Effector CD4-positive, alpha-beta T cell (primary cell): ENCODE measurements around the gene GDAP1L1.
"Not testable (repeated sequence)": the region's sequence is repeated elsewhere in the genome, so short reads cannot be mapped to it uniquely, and the experiment has no call there.

Experiments used
- DNase-seq: peaks from one replicate; pipeline ENCODE4 v3.0.0-alpha.2; 2020

The GDAP1L1 gene

DNA sequence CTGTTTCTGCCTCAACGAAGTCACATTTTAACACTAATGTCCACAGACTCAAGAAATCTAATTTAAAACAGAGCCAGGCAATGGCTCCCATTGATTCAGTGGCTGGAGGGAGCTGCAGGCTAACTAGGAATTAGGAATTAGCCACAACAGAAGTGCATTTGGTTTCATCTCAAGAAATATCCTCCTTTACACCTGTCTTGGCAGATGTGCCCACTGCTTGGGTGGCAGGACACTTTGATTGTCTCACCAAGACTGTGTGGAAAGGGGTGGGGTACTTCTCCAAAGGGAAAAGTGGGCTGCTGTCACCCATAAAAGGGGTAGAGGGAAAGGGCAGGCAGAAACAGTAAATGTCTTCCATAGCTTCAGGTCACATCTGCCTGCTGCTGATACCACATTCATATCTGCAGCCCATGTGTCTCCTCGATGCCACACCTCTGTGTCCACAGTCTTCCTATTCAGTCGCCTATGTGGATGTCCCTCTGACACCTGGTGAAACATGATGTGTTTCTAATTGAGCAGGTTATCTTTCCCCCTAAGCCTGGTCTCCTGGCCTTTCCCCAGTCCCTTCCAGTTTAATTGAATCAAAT is 25.6 kb upstream of the GDAP1L1 start:
- DNase-seq, result no peak

DNA sequence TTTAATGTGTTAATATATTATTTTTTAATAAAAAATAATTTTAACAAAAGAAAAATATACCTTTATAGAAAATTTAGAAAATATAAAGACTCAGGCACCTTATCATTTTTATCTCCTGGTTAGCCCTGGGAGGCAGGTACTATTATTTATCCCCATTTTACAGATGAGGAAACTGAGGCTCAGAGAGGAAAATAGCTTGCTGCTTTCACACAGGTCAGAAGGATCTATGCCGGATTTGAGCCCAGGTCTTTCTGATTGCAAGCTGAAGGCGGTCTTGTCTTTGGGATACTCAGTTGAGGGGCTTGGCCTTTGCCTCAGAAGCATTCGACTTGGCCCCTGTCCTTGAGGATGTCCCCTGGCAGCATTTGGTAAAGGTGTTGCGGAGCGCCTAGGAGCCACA is 25.1 kb upstream of the GDAP1L1 start:
- DNase-seq, result no peak

DNA sequence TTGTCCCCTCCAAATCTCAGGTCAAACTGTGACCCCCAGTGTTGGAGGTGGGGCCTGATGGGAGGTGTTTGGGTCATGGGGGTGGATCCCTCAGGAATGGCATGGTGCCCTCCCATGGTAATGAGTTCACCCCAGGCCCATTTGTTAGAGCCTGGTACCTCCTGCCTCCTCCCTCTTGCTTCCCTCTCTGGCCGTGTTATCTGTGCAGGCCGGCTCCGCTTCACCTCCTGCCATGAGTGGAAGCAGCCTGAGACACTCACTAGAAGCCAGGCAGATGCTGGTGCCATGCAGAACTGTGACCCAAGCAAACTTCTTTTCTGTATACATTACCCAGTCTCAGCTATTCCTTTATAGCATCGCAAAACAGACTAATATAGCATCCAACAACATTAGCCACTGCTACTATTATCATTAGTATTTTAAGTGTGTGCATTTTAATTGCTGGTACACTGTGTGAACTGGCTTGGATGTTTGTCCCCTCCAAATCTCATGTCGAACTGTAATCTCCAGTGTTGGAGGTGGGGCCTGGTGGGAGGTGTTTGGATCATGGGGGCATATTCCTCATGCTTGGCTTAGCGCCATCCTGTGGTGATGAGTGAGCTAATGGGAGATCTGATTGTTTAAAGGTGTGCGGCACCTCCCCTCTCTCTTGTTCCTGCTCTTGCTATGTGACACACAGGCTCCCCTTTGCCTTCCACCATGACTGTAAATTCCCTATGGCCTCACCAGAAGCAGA is 24.3 kb upstream of the GDAP1L1 start:
- DNase-seq, result no peak

DNA sequence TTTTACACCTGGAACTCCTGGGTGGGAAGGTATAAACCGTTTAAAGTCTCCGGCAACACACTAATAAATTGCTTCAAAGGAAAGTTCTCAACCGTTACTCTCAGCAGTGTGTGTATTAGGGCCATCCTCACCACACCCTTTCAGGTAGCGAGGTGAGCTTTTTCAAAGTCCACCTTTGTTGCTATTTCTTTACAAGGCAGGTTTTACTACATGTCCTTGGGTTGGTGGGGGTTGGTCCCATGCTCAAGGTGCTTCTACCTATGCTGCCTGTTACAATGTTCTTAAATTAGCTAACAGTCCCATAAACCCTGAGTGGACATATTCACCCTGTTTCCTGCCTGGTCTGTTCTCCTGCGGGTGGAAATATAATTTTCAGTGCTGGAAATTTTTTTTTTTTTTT is 23.4 kb upstream of the GDAP1L1 start:
- DNase-seq, result no peak

DNA sequence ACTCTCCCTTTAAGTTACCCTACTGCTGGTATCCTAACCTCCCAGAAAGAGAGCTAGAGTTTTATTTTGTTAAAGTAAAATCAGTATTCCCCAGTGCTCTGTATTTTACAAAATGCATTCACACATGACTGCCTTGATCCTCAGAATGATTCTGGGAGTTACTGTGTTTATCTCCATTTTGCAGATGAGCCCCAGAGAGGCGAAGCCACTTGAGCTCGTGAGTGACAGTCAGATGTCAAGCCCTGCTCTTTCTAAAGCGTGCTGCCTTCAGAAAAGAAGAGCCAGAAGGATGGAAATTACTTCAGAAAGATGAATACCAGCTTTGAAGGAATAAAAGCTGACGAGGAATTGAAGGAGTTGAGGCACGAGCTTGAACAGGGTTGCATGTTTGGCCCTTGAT is 22.5 kb upstream of the GDAP1L1 start:
- DNase-seq, result no peak

DNA sequence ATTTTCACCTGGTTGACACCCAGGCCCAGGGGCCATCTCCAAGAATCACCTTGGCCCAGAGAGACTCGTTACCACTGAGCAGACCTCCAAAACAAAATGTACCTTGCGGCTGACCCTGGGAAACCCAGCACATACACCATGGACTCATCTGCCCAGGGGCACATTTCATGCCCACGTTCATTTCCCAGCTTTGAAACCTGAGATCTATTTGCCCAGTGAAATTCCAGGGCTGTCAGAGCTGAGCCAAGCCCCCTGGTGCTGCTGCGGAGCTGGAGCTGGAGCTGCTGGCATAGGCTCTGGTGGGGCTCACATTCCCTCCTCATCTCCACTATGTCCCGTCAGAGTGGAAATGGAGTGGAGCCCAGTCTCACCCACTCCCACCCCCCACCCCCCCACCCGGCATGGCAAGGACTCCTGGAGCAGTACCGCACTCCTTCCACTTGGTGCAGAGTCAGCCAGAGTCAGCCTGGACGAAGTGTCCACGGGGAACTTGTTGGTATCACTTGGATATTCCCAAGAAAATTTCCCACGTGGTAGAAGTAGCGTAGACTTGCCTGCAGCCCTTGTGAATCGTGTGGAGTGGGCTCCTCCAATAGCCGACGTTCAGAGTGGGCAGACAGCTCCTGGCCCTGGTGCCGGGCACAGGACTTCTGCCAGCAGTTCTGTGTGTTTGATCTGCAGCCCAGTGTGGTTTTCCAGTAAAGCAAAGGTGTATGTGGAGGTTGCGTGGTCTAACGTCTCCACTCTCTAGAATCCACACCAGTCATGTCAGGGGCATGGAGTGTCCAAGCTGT is 18.4 kb upstream of the GDAP1L1 start:
- DNase-seq, result no peak

DNA sequence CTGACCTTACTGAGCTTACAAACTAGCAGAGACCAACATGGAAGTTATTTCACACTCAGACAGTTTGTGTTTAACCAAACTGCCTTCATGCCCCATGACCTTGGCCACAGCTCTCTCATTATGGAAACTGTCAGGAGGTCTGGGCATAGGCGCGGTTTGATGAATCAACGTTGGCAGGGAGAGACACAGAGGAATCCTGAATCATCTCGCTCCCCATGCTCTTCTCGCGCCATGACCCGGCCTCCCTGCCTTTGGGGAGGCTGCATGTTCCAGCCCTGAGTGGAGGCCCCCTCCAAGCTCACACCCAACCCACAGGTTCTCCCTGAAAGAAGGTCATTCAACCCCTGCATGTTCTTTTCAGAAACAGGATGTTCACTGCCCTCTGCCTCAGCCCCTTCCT is 15.9 kb upstream of the GDAP1L1 start:
- DNase-seq, result no peak

DNA sequence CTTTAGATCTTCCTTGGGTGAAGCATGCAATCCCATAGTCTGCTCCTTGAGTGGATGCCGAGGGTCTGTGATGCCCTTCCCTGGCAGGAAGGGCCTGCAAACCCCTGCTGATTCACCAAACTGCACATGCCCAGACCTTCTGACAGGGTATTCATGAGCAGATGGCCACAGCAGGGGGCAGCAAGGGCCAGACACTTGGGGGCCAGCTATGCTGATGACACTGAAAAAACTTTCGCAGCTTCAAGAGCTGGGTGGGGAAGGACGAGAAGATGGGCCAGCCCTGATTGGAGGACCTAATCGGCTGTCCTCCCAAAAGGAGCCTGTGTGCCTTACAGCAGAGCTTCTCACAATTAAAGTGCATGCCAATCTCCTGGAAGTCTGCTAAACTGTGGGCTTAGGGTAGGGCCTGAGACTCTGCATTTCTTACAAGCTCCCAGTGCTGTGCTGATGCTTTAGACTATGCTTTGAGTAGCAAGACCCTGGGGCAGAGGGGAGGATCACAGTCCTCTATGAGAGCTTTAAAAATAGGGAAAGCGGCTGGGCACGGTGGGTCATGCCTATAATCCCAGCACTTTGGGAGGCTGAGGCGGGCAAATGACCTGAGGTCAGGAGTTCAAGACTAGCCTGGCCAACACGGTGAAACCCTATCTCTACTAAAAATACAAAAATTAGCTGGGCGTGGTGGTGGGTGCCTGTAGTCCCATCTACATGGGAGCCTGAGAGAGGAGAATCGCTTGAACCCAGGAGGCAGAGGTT is 15.2 kb upstream of the GDAP1L1 start:
- DNase-seq, result no peak

DNA sequence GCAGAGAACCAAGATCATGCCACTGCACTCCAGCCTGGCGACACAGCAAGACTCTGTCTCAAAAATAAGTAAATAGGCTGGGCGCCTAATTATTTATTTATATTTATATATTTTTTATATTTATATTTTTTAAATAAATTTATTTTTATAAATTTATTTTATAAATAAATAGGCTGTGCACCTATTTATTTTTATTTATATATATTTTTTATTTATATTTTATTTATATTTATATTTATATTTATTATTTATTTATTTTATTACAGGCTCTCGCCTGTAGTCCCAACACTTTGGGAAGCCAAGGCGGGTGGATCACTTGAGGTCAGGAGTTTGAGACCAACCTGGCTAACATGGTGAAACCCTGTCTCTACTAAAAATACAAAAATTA is 14.6 kb upstream of the GDAP1L1 start:
- DNase-seq, result not testable (repeated sequence)

DNA sequence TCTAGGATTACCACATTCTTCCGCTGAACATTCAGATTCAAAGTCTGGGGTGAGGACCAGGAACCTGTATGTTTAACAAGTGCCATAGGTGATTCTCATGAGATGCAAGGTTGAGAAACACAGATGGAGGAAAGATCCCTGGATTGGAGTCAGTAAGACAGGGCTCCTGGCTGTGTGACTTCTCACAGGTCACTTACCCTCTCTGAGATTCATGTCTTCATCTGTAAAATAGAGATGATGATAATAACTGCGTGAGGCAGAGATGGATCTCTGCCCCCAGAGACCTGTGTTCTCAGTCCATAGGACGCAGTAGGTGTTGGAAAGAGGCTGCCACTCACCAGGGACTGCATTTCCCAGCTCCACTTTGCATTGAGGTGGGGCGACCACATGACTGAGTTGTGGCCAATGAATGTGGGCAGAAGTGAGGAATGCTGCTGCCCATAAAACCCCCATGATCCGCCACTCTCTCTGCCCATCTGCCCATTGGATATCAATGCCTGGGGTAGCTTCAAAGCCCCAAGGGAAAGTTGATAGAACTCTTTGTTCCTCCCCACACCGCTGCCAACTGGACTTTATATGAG is 13.6 kb upstream of the GDAP1L1 start:
- DNase-seq, result no peak

DNA sequence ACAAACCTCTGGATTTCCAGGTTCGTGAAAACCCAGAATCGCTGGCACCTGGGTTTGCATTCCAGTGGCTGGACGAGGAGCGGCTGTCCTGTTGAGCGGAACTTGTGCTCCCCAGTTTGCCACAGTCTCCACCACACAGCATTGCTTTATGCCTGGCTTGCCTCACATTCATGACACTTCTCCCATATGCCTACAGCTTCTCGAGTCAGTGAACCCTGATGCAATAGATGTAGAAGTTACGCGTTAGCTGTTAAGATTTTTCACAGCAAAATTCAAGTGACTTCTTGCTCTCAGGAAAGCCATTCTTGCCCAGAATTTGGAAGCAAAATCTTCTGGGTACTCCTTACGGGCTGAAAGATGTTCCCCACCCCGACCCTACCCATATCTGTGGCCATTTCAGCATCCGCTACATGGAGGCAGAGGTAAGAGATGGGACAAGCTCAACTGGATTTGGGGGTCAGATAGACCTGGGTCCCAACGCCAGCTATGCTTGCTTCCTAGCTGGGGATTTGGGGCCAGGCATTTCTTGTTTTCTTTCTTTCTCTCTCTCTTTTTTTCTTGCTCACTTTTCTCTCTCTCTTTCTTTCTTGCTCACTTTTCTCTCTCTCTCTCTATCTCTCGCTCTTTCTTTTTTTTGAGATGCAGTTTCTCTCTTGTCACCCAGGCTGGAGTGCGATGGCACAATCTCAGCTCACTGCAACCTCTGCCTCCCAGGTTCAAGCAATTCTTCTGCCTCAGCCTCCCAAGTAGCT is 12.4 kb upstream of the GDAP1L1 start:
- no peak for DNase-seq

DNA sequence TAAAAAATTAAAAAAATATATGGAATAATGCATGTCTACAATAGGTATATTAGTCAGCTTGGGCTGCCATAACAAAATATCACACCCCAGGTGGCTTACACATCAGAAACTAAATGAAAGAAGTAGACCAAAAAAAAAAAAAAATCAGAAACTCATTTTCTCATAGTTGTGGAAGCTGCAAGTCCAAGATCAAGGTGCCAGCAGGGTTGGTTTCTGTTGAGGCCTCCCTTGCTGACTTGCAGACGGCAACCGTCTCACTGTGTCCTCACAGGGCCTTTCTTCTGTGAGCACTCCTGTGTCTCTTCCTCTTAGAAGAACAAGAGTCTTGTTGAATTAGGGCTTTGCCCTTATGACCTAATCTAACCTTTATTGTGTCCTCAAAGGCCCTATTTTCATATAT is 11.4 kb upstream of the GDAP1L1 start:
- DNase-seq, result no peak

DNA sequence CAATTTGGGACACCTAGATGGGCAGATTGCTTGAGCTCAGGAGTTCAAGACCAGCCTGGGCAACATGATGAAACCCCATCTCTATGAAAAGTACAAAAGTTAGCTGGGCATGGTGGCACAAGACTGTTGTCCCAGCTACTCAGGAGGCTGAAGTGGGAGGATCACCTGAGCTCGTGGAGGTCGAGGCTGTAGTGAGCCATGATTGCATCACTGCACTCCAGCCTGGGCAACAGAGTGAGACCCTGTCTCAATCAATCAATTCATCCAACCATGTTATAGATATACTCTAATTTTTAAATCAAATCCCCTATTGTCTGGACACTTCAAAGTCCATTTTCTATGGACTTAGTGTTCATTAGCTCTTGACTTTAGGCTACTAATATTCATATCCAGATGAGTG is 10.3 kb upstream of the GDAP1L1 start:
- DNase-seq, result not testable (repeated sequence)

DNA sequence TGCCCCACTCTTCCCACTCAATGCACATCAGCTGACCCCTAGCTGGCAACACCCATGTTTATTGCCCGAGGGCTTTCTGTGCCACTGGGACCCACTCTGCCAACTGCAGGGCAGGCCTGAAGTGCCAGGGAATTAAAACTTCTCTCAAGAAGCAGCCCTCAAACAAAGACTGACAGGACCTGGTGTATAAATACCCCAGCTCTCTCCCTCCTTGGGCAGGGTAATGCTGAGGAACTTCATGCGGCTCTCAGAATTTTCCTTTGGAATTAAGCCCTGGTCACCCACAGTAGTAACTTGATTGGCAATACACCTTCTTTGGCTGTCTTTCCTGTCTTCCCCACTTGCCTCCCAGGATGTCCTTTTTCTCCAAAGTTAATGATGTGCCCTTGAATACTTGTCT is 5.3 kb upstream of the GDAP1L1 start:
- no peak for DNase-seq

DNA sequence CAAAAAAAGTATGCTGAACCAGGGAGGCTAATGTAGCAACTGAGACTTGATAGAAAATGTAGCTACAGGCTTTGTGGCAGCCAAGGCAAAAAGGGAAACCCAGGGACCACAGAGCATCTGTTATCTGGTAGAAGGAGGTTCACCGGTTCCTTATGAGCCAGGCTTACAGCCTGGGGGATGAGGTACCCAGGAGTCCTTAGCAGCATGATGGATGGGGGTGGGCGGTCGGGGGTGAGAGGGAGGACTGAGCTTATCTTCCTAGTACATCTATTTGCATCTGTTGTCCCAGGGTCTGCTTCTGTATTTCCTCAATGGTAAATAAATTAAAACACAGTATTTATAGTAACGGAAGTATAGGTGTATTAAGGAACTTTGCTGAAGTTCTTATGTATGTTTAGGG is 1.1 kb upstream of the GDAP1L1 start:
- DNase-seq, result no peak

DNA sequence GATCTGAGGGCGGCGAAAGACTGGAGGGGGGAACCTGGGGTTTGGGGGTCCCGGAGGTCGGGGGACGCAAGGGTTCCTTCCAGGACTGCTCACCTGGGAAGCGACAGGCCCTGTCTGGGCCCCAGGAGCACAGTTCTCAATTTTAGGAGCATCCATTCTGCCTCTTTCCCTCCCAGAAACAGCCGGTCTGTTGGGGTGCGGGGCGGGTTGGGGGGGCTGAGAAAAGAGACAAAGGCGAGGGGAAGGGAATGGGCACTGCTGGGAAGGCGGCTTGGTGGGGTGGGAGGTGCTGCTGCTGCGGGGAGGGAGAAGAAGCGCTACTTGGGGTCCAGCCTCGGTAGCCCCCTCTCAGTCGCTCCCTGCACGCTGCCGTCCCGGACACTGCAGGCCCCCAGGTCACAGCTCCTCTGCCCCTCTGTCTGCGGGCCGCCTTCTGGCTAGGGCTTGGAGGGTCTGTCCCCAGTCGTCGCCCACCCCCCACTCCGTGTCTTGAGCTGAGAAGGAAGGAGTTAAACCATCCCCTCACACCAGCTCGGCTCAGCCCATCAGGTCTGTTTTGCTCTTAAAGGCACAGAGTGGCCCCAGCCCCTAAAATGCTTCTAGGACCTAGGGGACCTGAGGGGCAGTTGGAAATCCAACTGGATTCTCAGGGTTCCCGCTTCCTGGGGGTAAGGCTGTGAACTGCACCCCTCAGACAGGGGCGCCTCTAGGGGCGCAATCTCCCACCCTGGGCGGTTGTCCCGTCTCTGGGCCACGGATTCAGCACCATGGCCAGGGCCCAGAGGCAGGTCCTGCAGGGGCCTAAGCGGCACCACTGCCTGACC is 690 bp downstream of the GDAP1L1 start:
- no peak for DNase-seq

DNA sequence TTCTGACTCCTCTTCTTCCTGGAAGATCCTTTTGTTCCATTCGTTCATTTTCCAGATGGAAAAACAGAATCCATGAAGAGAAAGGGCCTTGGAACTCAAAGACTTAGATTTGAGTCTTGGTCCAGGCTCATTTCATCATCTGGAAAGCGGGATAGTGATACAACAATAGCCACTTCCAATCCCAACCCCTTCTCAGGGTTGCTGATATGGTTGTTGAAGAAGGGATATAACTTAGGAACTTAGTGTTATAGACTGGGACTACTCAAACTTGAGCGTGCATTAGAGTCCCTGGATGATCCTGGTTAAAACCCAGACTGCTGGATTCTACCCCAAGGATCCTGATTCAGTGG is 1.3 kb downstream of the GDAP1L1 start:
- DNase-seq, result no peak

DNA sequence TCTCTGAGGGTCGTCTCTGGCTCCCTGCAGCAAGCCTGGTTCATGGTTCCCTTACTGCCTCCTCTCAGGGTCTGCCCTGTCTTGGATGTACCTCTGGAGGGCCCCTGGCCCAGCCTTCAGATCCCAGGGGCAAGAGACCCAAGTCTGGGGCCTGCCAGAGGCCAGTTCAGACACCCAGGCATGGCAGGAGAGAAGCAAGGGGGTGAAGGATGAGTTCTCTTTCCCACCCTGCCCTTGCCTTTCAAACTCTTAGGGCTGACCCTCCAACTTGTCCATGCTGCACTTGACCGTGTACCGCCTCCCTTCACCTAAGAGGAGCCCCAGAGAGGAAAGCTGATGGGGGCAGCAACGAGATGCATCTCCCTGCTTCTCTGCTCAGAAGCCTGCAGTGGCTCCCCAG is 4.2 kb downstream of the GDAP1L1 start:
- no peak for DNase-seq

DNA sequence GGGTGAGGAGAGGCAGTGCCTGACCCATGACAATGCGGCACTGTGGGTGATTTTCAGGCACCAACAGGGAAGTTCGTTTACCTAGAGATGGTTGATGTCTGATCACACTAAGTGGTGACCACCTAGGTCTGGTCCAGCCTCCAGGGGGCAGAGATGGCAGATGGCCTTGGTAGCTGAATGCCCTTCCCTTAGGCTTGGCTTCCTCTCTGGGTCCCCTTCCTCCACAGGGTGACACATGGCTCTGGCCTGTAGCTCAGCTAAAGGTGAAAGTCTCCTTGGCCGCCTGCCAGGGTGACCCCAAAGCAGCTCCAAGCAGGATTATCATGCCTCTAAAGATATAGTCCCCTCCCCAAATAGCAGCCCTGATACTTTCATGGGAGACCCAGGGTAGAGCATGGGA is 6.4 kb downstream of the GDAP1L1 start:
- no peak for DNase-seq

DNA sequence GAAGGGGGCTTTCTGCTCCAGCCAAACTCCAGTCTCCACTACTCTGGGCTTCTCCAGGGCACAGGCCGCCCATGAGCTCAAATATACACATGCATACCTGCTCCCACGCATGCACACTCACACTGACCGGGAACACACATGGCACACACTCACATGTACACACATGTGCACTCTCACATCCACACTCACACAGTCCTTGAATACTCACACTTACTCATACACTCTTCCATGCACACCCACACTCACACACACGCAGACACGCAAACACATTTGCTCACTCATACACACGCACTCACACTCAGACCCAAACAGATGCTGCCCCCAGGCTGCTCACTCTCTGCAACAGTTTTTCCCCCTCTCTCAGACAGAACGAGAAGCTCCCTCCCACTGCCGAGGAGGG is 7.0 kb downstream of the GDAP1L1 start:
- DNase-seq, result no peak

DNA sequence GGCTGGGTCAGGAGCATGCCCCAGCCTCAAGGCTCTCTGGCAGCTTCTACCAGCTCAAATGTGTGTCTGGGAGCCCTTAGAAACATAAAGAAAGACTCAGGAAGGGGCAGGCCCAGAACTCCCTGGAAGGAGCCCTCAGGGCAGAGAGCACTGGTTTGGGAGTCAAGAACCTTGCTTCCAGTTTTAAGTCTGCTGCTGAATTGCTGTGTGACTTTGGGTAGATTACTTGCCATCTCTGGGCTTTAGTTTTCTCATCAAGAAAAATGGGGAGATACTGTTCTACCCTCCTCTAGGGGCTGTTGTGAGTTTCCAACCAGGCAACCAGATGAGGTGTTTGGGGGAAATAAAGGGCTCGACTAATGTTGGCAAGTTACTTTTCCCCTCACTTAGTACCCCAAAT is 8.8 kb downstream of the GDAP1L1 start:
- no peak for DNase-seq

DNA sequence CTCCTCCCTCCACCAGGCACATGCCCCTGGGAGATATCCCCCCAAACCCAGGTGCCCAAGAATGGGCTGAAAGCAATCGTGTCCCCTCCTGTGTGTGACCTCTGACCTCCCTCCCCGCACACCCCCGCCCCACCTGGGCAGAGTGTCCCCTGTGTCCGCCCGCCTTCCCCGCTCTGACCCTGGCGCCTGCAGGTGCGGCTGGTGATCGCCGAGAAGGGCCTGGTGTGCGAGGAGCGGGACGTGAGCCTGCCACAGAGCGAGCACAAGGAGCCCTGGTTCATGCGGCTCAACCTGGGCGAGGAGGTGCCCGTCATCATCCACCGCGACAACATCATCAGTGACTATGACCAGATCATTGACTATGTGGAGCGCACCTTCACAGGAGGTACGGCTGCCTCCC is 9.9 kb downstream of the GDAP1L1 start:
- no peak for DNase-seq
